ENCODE results near the gene CRMP1. TPM values are rescaled to one million over a fixed set of nuclear protein-coding genes. Genes with fewer than 3 reads are reported as not detected.

The CRMP1 gene
- total and polyA plus RNA-seq, 2 of the 4 experiments (the other 2 are of a cell fraction): 4.1 to 7.4 TPM

DNA sequence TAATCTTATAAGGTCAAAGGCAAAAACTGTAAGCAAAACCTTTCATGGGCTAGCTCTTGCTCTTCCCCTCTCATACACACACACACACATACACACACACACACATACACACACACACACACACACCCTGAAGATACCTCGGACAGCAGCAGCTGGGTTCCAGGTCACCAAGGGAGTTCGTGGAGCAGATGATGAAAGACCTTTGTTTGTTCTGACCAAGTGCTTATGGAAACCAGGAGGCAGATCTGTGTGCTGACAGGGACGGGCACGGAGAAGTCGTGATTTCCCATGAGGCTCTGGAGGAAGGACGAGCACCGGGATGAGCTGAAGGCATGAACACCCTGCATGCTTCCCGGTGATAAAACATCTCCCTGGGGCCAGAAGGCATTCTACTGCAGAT is 35.4 kb upstream of the CRMP1 start:
- Histone ChIP-seq H3K9me1 (ENCODE audit: insufficient read depth, low read length) (no peaks in the 10 kb centered on the region), H3K27ac (ENCODE audit: insufficient read depth, low read length) (no peak overlapping the region), H3K4ac (ENCODE audit: low read depth, low read length) (no peak overlapping the region), H2BK120ac (ENCODE audit: low read depth, low read length) (no peak overlapping the region), H3K4me3 (ENCODE audit: insufficient read depth, low read depth, low read length) (no peak overlapping the region), H3K23ac (ENCODE audit: low read depth, low read length) (no peak overlapping the region), H3K14ac (replicated peaks; ENCODE audit: low read depth, low read length) (no peak overlapping the region), H3K36me3 (ENCODE audit: control insufficient read depth, insufficient read depth, low read length) (no peaks in the 10 kb centered on the region), H4K5ac (ENCODE audit: low read depth, low read length) (no peak overlapping the region), H3K4me1 (ENCODE audit: control insufficient read depth, insufficient read depth, low read length) (no peaks in the 10 kb centered on the region), H2BK5ac (ENCODE audit: low read depth, low read length, poor library complexity, severe bottlenecking) (no peak overlapping the region), H4K8ac (ENCODE audit: low read depth in 2 of 2, low read length in 2 of 2) (no peak overlapping the region), H3K18ac (ENCODE audit: low read depth, low read length) (no peak overlapping the region), H3K27me3 (ENCODE audit: control insufficient read depth, insufficient read depth, low read length) (peaks cover 11% of the 10 kb centered on the region), H3K4me2 (ENCODE audit: low read depth, low read length) (no peak overlapping the region), H3K9me3 (ENCODE audit: control insufficient read depth, insufficient read depth, low read length) (no peaks in the 10 kb centered on the region), H3K9ac (ENCODE audit: low read depth, low read length) (no peak overlapping the region), H3K79me1 (ENCODE audit: low read depth in 1 of 2, low read length in 2 of 2) (no peaks in the 10 kb centered on the region), H4K91ac (ENCODE audit: insufficient read depth, low read depth, low read length) (no peak overlapping the region), H3K56ac (ENCODE audit: extremely low read depth, insufficient read depth, low read length) (no peak overlapping the region), H4K20me1 (ENCODE audit: insufficient read depth, low read length) (no peaks in the 10 kb centered on the region), H2BK20ac (ENCODE audit: low read depth, low read length) (no peak overlapping the region), H2AK9ac (replicated peaks; ENCODE audit: low read depth, low read length, poor library complexity) (no peak overlapping the region), H2BK15ac (ENCODE audit: low read depth, low read length) (no peak overlapping the region), H2AFZ (replicated peaks; ENCODE audit: low read length, poor library complexity) (no peak overlapping the region), H2AK5ac (ENCODE audit: low read depth, low read length) (no peak overlapping the region)
- intact Hi-C loops (cut with micrococcal nuclease): no loop called here
- in situ Hi-C loops (cut with MboI; ENCODE audit: low sequenced_read_pairs): no loop called here
- ATAC-seq (ENCODE audit: low read depth) (no peak), DNase-seq (no peak)
- dilution Hi-C loops (cut with HindIII; ENCODE audit: low sequenced_read_pairs, unreplicated experiment): no loop called here
- ChIA-PET POLR2A (ENCODE audit: unreplicated experiment) (no interaction called here), CTCF (interaction anchor here (0.8 kb wide), 1 partner anchor 462 kb away, joined by 3 read pairs; no protein-coding TSS in a partner anchor)
- TF ChIP-seq NFE2L2 (IDR thresholded peaks at IDR 0.05; ENCODE audit: low read depth, low read length): no peak
- TF ChIP-seq BHLHE40 (IDR thresholded peaks at IDR 0.05; ENCODE audit: low read depth, low read length): no peak
- TF ChIP-seq, protein P1, sequence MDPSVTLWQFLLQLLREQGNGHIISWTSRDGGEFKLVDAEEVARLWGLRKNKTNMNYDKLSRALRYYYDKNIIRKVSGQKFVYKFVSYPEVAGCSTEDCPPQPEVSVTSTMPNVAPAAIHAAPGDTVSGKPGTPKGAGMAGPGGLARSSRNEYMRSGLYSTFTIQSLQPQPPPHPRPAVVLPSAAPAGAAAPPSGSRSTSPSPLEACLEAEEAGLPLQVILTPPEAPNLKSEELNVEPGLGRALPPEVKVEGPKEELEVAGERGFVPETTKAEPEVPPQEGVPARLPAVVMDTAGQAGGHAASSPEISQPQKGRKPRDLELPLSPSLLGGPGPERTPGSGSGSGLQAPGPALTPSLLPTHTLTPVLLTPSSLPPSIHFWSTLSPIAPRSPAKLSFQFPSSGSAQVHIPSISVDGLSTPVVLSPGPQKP (IDR thresholded peaks at IDR 0.05; ENCODE audit: borderline replicate concordance, low read depth, low read length): no peak
- TF ChIP-seq FOS (IDR thresholded peaks at IDR 0.05; ENCODE audit: low read depth, low read length): no peak
- no peak for TF ChIP-seq MAFK (IDR thresholded peaks at IDR 0.05; ENCODE audit: low read depth, low read length)
- TF ChIP-seq, protein P2, sequence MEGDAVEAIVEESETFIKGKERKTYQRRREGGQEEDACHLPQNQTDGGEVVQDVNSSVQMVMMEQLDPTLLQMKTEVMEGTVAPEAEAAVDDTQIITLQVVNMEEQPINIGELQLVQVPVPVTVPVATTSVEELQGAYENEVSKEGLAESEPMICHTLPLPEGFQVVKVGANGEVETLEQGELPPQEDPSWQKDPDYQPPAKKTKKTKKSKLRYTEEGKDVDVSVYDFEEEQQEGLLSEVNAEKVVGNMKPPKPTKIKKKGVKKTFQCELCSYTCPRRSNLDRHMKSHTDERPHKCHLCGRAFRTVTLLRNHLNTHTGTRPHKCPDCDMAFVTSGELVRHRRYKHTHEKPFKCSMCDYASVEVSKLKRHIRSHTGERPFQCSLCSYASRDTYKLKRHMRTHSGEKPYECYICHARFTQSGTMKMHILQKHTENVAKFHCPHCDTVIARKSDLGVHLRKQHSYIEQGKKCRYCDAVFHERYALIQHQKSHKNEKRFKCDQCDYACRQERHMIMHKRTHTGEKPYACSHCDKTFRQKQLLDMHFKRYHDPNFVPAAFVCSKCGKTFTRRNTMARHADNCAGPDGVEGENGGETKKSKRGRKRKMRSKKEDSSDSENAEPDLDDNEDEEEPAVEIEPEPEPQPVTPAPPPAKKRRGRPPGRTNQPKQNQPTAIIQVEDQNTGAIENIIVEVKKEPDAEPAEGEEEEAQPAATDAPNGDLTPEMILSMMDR (conservative IDR thresholded peaks at IDR 0.05; ENCODE audit: low read depth, low read length): no peak
- no TSS peak for BruUV-seq (replicated peaks)
- WGBS, 2 experiments (ENCODE audit: extremely low coverage in 2 of 2, insufficient read length in 1 of 2): 39% methylated on average over 6 of the region's 8 CpGs; no CpG with 5 or more reads in 1 of the 2 experiments
